IPS-20b (cell line): ENCODE measurements around the gene SMYD3.

Experiments
- H3K27ac ChIP-seq: one replicate; pipeline ENCODE4 v1.5.1; 2013; ENCODE audit warnings: low read length
- H3K27me3 ChIP-seq: 2 replicates; pipeline ENCODE4 v1.6.1; 2013; ENCODE audit warnings: mild to moderate bottlenecking, low read length, inconsistent platforms; ENCODE audit not compliant: insufficient read depth
- H3K36me3 ChIP-seq: 2 replicates; pipeline ENCODE4 v1.6.1; 2013; ENCODE audit warnings: low read depth, mild to moderate bottlenecking, inconsistent platforms, low read length, moderate library complexity; ENCODE audit not compliant: insufficient read depth
- H3K4me1 ChIP-seq: 2 replicates; pipeline ENCODE4 v1.6.1; 2013; ENCODE audit warnings: mild to moderate bottlenecking, control low read depth, inconsistent platforms, low read length, moderate library complexity; ENCODE audit not compliant: insufficient read depth
- H3K4me3 ChIP-seq: 2 replicates; pipeline ENCODE4 v1.5.1; 2013; ENCODE audit warnings: mild to moderate bottlenecking, low read length, inconsistent platforms
- H3K9ac ChIP-seq: 2 replicates; pipeline ENCODE4 v1.6.1; 2013; ENCODE audit warnings: low read depth, mild to moderate bottlenecking, inconsistent platforms, low read length, moderate library complexity
- H3K9me3 ChIP-seq: 2 replicates; pipeline ENCODE4 v1.6.1; 2013; ENCODE audit warnings: mild to moderate bottlenecking, low read depth, low read length, inconsistent platforms; ENCODE audit not compliant: insufficient read depth

SMYD3 gene

DNA sequence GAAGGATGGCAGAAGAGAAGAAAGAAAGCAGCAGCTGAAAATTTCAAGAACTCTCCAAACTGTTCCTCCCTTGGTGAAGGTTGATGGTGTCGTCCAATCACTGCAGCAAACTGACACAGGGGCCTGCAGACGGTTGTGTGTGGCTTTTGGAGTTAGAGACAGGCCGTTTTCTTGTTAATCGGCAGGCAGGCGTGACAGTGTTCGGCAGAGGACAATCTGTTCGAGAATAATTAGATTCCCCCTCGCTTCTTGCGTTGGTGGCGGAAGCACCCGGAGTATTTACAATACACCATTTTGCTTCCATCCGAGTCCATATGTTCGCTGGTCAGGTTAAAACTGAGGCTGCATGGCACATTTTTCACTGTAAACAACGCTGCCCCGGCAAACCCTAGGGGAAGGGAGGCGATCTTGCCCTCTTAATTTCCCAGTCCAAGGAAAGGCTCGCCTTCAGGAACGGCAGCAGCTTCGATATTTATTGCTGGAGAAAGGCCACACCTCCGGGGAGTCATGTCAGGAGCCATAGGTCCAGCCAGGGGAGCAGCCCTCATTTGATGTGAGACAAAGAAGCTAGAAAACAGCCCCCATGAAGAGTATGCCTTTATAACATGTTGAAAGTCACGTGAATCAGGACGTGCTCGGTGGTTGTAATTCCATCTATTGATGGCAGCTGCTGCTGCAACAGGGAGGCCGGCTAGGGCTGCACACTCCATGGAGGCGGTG, 360.1 kb downstream of the SMYD3 start:
- no peak overlapping the region for H3K9ac ChIP-seq
- H3K36me3 ChIP-seq, result no peaks in the 10 kb centered on the region
- no peak overlapping the region for H3K27ac ChIP-seq
- H3K4me1 ChIP-seq, result no peaks in the 10 kb centered on the region
- H3K27me3 ChIP-seq, result no peaks in the 10 kb centered on the region
- H3K4me3 ChIP-seq, result no peak overlapping the region
- no peaks in the 10 kb centered on the region for H3K9me3 ChIP-seq

DNA sequence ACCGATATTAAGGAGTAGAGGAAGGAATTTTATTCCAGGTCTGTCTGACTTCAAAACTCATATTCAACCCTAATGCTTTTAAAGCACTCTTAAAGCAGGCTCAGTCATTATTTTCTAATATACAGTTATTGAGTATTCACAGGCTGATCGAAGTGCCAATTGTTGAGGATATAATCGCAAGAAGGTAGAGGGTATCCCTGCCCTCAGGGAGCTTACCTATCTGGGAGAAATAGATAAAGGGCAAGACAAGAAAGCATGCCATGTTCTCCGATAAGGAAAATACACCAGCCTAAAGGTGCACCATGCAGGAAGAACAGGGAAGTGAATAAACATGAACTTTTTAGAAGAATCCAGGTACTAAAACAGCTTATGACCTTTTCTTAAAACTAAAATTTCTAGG, 361.2 kb downstream of the SMYD3 start:
- H3K27ac ChIP-seq, result no peak overlapping the region
- H3K9ac ChIP-seq, result no peak overlapping the region
- no peaks in the 10 kb centered on the region for H3K9me3 ChIP-seq
- H3K36me3 ChIP-seq, result no peaks in the 10 kb centered on the region
- H3K27me3 ChIP-seq, result no peaks in the 10 kb centered on the region
- H3K4me1 ChIP-seq, result no peaks in the 10 kb centered on the region
- H3K4me3 ChIP-seq, result no peak overlapping the region

DNA sequence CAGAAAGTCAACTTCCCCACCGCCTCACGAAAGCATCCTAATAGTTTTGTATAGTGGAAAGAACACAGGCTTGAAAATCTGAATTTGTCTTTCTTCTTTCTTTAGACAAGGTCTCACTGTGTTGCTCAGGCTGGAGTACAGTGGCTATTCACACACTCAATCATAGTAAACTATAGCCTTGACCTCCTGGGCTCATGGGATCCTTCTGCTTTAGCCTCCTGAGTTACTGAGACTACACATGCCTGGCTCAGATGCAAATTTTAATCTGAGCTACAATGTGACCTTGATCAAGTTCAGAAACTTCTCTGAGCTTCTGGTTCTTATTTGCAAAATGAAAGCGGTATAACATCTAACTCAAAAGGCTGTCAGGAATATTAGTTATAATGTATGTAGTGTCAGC, 362.1 kb downstream of the SMYD3 start:
- Histone ChIP-seq H3K27me3 (no peaks in the 10 kb centered on the region), H3K9me3 (no peaks in the 10 kb centered on the region)

DNA sequence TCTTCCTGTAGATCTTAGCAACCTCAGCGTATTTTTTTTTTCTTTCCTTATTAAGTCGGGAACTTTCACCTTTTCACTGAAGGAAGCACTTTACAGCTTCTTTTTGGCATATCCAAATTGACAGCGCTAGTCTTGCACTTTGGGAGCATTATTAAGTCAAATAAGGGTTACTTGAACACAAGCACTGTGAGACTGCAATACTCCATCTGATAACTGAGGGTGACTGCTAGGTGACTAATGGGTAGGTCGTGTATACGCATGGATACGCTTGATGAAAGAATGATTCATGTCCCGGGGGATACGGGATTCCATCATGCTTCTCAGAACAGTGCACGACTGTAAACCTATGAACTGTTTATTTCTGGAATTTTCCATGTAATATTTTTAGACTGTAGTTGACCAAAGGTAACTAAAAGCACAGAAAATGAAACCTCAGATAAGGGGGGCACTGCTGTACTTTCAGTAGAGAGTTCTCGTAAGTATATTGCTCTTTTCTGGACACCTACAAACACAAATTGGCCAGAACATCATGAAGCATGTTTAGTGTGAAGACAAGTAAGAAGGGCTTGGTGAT, 364.7 kb downstream of the SMYD3 start:
- Histone ChIP-seq H3K27ac (no peak overlapping the region), H3K27me3 (no peaks in the 10 kb centered on the region), H3K4me1 (no peaks in the 10 kb centered on the region), H3K4me3 (no peak overlapping the region), H3K36me3 (no peaks in the 10 kb centered on the region), H3K9ac (no peak overlapping the region), H3K9me3 (no peaks in the 10 kb centered on the region)

More for the DNA sequence above, 362.1 kb downstream of the SMYD3 start:
- Histone ChIP-seq H3K4me3 (no peak overlapping the region), H3K27ac (no peak overlapping the region), H3K4me1 (no peaks in the 10 kb centered on the region), H3K9ac (no peak overlapping the region), H3K36me3 (no peaks in the 10 kb centered on the region)

DNA sequence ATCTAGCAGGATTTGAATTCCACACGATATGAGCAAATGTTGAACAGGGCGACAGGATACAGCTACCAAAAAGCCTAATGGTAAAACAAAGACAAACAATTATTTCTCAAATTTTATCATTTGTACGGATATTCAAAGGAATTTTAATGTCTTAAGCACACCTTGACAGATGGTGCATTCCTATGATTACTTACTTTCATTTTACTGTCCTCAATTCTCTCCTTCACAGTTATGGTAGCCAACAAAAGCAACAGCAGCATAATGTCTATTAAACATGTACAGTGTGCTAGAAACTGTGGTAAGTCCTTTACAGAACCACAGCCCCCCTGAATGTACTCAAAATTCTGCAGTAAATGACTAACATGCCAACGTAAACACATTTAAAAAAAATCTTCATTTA, 365.8 kb downstream of the SMYD3 start:
- Histone ChIP-seq H3K9me3 (no peaks in the 10 kb centered on the region), H3K36me3 (no peaks in the 10 kb centered on the region), H3K27ac (no peak overlapping the region), H3K4me1 (no peaks in the 10 kb centered on the region), H3K4me3 (no peak overlapping the region), H3K9ac (no peak overlapping the region), H3K27me3 (no peaks in the 10 kb centered on the region)

DNA sequence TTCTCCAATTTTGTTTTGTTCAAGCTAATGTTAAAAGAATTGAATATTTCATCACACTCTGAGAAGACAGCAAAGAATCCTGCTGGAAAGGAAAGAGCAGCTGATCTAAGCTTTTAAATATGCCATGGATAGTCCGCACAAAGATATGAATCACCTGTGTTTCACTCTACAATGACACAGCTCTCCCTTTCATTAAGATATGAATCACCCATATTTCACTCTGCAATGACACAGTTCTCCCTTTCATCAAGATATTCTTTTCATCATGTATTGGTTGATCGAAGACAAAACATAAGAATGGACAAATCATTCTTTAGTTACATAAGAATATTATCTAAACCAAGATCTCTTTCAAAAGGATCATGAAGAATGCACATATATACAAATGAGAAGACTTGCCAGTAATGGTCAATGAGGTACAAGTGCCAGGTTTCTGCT, 367.3 kb downstream of the SMYD3 start:
- Histone ChIP-seq H3K9ac (no peak overlapping the region), H3K4me3 (no peak overlapping the region), H3K36me3 (no peaks in the 10 kb centered on the region), H3K4me1 (no peaks in the 10 kb centered on the region), H3K27ac (no peak overlapping the region), H3K27me3 (no peaks in the 10 kb centered on the region), H3K9me3 (no peaks in the 10 kb centered on the region)

DNA sequence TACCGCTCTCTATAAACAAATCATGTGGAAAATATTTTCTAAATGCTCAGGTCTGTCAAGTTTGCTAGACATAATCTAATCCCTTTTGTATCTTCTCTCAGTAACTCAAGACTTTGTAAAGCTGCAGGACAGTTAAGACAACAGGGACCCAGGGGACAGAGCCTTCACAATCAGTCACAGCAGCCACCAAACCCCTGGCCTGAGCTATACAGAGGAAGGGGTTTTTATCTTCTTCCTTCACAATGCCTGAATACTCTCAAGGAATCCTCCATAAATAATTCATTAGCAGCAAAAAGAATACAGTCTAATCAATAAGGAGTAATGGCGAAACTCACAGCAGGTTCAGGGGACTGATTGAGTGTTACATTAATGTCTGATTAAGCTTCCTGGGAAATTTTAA, 368.3 kb downstream of the SMYD3 start:
- Histone ChIP-seq H3K9me3 (no peaks in the 10 kb centered on the region), H3K4me3 (no peak overlapping the region), H3K9ac (no peak overlapping the region), H3K36me3 (no peaks in the 10 kb centered on the region), H3K4me1 (no peaks in the 10 kb centered on the region), H3K27ac (no peak overlapping the region), H3K27me3 (no peaks in the 10 kb centered on the region)

DNA sequence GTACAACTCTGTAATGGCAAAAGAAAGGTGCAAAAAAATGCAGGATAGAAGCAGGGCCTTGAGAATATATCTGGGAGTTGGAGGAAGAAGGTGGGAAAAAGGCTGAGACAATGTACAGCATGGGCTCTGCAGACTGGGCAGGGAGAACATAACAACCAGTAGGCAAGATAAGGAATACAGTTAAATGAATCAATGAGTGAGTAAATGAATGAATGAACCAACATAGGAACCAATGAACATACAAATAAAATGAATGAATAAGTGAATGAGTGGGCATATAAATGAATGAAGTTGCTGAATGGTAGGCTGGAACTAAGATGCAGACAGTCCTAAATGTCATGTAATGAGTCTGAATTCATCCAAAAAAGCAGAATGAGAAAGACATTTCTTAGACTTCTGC, 370.6 kb downstream of the SMYD3 start:
- Histone ChIP-seq H3K9ac (no peak overlapping the region), H3K27me3 (no peaks in the 10 kb centered on the region), H3K36me3 (no peaks in the 10 kb centered on the region), H3K4me1 (no peaks in the 10 kb centered on the region), H3K4me3 (no peak overlapping the region), H3K9me3 (no peaks in the 10 kb centered on the region), H3K27ac (no peak overlapping the region)

DNA sequence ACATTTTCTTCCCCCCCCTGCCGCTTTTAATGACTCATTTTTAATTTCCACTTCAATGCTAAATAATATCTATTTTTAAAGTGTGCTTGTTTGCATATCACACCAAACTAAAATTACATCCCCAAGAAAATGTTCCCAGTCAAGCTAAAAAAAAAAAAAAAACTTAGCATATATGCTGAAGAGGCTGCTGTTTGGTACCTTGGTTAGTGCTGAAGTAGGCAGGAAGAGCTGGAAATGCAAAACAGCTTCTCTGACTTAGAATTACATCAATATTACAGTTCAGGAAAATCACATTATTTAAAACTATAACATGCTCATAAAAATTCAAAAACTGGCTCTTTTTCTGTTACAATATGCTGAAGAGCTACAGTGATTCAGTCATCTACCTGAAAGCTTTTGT, 372.3 kb downstream of the SMYD3 start:
- H3K36me3 ChIP-seq, result no peaks in the 10 kb centered on the region
- no peaks in the 10 kb centered on the region for H3K27me3 ChIP-seq
- H3K4me3 ChIP-seq, result no peak overlapping the region
- no peak overlapping the region for H3K9ac ChIP-seq
- H3K9me3 ChIP-seq, result no peaks in the 10 kb centered on the region
- H3K27ac ChIP-seq, result no peak overlapping the region
- H3K4me1 ChIP-seq, result no peaks in the 10 kb centered on the region

DNA sequence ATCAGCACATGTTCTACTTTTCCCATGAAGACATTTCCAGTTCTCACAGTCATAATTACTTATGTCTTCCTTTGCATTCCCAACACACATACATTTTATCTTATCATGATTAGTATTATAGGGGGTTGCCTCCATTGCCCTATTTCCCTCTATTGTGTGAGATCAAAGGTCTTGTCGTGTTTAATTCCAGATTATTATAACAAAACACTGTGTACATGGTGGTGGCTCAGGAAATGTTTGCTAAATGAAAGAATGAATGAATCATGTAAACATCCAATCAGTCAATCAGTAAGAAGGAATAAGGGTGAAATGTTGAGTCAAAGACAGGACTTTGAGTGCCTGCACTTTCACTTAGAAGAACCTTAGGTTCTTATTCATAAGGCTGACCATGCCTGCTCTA, 376.0 kb downstream of the SMYD3 start:
- Histone ChIP-seq H3K9ac (no peak overlapping the region), H3K4me1 (no peaks in the 10 kb centered on the region), H3K27me3 (no peaks in the 10 kb centered on the region), H3K36me3 (no peaks in the 10 kb centered on the region), H3K4me3 (no peak overlapping the region), H3K27ac (no peak overlapping the region), H3K9me3 (no peaks in the 10 kb centered on the region)

DNA sequence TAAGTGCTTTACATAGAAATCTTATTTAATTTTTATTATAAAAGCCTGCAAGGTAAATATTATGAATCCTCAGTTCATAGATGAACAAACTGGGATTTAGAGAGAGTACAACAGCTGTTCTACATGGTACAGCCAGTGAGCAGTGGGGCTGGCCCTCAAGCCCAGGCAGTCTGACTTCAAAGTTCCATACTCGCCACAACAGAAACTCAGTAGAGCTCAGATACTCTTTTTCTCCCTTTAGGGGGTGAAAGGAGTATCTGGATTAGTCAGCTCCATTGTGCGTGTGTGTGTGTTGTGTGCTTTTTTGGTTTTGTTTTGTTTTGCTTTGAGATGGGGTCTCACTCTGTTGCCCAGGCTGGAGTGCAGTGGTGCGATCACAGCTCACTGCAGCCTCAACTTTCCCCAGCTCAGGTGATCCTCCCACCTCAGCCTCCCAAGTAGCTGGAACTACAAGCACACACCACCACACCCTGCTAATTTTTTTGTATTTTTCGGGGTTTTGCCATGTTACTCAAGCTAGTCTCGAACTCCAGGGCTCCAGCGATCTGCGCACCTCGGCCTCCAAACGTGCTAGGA, 378.5 kb downstream of the SMYD3 start:
- no peaks in the 10 kb centered on the region for H3K36me3 ChIP-seq
- no peak overlapping the region for H3K9ac ChIP-seq
- no peaks in the 10 kb centered on the region for H3K4me1 ChIP-seq
- H3K4me3 ChIP-seq, result no peak overlapping the region
- no peak overlapping the region for H3K27ac ChIP-seq
- H3K27me3 ChIP-seq, result no peaks in the 10 kb centered on the region
- H3K9me3 ChIP-seq, result no peaks in the 10 kb centered on the region

DNA sequence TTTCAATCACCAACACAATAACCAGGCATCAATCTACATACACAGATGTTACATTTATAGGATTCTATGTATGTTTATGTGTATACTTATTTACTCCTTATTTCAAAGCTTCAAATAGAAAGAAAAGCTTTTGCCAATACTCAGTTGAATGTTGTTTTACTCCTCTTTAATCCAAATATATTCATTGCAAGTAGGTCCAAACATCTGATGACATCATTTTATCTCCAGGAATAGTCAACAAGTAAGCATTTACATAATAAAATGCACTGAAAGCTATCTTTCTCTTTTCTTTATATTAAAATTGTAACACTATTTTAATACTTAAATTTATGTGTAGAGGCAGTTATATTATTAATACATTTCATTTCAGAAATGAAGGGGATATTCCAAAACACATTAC, 380.5 kb downstream of the SMYD3 start:
- Histone ChIP-seq H3K4me1 (no peaks in the 10 kb centered on the region), H3K9ac (no peak overlapping the region), H3K27me3 (no peaks in the 10 kb centered on the region), H3K36me3 (no peaks in the 10 kb centered on the region), H3K4me3 (no peak overlapping the region), H3K9me3 (no peaks in the 10 kb centered on the region), H3K27ac (no peak overlapping the region)
